Stomach (tissue), 9 donors: ENCODE results near the gene UBAC1. TPM values are rescaled to one million over a fixed set of nuclear protein-coding genes. Genes with fewer than 3 reads are reported as not detected.

Experiments used
- DNase-seq, 2 donors: peaks; one replicate each; pipeline versions ENCODE4 v3.0.0 to v3.0.0-alpha.2; 2013 to 2019
- H3K27ac ChIP-seq, 5 donors: fragments of 200-600 bp in 4 of 5; sonication (generic) in 4 of 5; one replicate each; pipeline ENCODE4 v1.5.1; 2013 to 2019; ENCODE audit warnings: mild to moderate bottlenecking in 1 of 5, moderate library complexity in 1 of 5
- H3K27me3 ChIP-seq, 3 donors: fragments of 200-600 bp; sonication (generic); one replicate each; pipeline ENCODE4 v1.5.1; 2017 to 2019; ENCODE audit warnings: mixed run types in 1 of 3
- H3K36me3 ChIP-seq, 4 donors: fragments of 200-600 bp; sonication (generic); 1 replicate in 3 of 4; 2 replicates in 1 of 4; pipeline ENCODE4 v1.5.1; 2016 to 2019
- H3K4me1 ChIP-seq, 4 donors: fragments of 200-600 bp; sonication (generic); one replicate each; pipeline ENCODE4 v1.5.1; 2016 to 2019
- H3K4me3 ChIP-seq, 4 donors: fragments of 200-600 bp; sonication (generic) in 3 of 4; one replicate each; pipeline ENCODE4 v1.5.1; 2016 to 2019; ENCODE audit warnings: mild to moderate bottlenecking in 1 of 4
- H3K9me3 ChIP-seq, 4 donors: fragments of 200-600 bp; sonication (generic); one replicate each; pipeline ENCODE4 v1.5.1; 2016 to 2019
- CTCF ChIP-seq, 7 experiments: fragments of 450-650 bp in 4 of 7; fragments of 200-600 bp in 3 of 7; sonication (generic) in 3 of 7; IDR thresholded peaks; one replicate each; pipeline ENCODE4 v1.5.1; 2016 to 2019; ENCODE audit warnings: antibody characterized with exemption in 7 of 7, control low read depth in 2 of 7, mild to moderate bottlenecking in 1 of 7
- EP300 ChIP-seq: sonication (generic); formaldehyde crosslinking; IDR thresholded peaks from one replicate; pipeline ENCODE4 v1.6.1; 2017; ENCODE audit warnings: antibody characterized with exemption
- POLR2A ChIP-seq, 4 donors: fragments of 450-650 bp; IDR thresholded peaks; one replicate each; pipeline ENCODE4 v1.6.1; 2016; ENCODE audit warnings: antibody characterized with exemption in 4 of 4, control low read depth in 2 of 4, mild to moderate bottlenecking in 1 of 4, moderate library complexity in 1 of 4
- POLR2AphosphoS5 ChIP-seq, 3 donors: sonication (generic); formaldehyde crosslinking; IDR thresholded peaks; one replicate each; pipeline ENCODE4 v1.6.1; 2016; ENCODE audit warnings: antibody characterized with exemption in 3 of 3
- WGBS, 5 donors: extraction: QIAGEN DNeasy Blood & Tissue Kit in 3 of 5; methylation state at CpG; one replicate each; pipeline versions ENCODE4 v1.1.5 to v1.1.7; 2013 to 2018; 5-methylcytosine and 5-hydroxymethylcytosine counted together
- intact Hi-C: fragments of 100-400 bp; cut with DNase I; formaldehyde crosslinking; loops from one replicate; pipeline ENCODE4 v1.15.1; 2023; ENCODE audit warnings: low total_unique reads
- polyA plus RNA-seq, 3 donors: library from polyadenylated mRNA; stranded (reverse); fragments of 200-250 nt; gene quantifications; one replicate each; pipeline ENCODE4 v1.2.3, GENCODE V29; 2013
- total RNA-seq, 5 donors: library from RNA; depleted of rRNA; stranded (reverse); fragments of >200 nt; gene quantifications; one replicate each; pipeline versions ENCODE4 v1.1.0 to v1.2.3, GENCODE V29; 2014 to 2016
- donor health status: healthy with polysubstance abuse.
- donor health status: Bipolar disorder and iron deficiency.
- donor health status: healthy.

Gene UBAC1
- total and polyA plus RNA-seq, 8 donors = 22.6 to 70.1 (median 42.6) TPM

- TF ChIP-seq EP300 (no peak), CTCF (IDR thresholded peaks at IDR 0.05) (no peak), POLR2AphosphoS5 (IDR thresholded peaks at IDR 0.05) (no peak), POLR2A (IDR thresholded peaks at IDR 0.05) (no peak)
- H3K36me3 ChIP-seq = peaks cover 10 to 52% (median 49%) of the 10 kb centered on the region in 4 donors
- H3K9me3 ChIP-seq = no peaks in the 10 kb centered on the region
- 78 to 86% (median 85%) methylated on average over 19 to 21 of the region's 21 CpGs for WGBS, 5 donors
- DNase-seq = no peak
- peaks cover 3 to 67% (median 30%) of the 10 kb centered on the region in 4 donors for H3K4me1 ChIP-seq
- H3K4me3 ChIP-seq = no peak overlapping the region
- H3K27ac ChIP-seq = peak overlapping the region; percentile 18 to 73 (median 57)
- H3K27me3 ChIP-seq = no peaks in the 10 kb centered on the region
- intact Hi-C loops = no loop called here
Measured at GRCh38 chr9:136008693-136008997, 47.5 kb upstream of the UBAC1 start.

- intact Hi-C loops = no loop called here
- no peak for TF ChIP-seq EP300
- no peak for TF ChIP-seq POLR2AphosphoS5 (IDR thresholded peaks at IDR 0.05)
- no peak for TF ChIP-seq CTCF (IDR thresholded peaks at IDR 0.05)
- TF ChIP-seq POLR2A (IDR thresholded peaks at IDR 0.05) = no peak
- H3K4me1 ChIP-seq = peaks cover 8 to 67% (median 35%) of the 10 kb centered on the region in 4 donors
- peaks cover 10 to 46% (median 43%) of the 10 kb centered on the region in 4 donors for H3K36me3 ChIP-seq
- H3K9me3 ChIP-seq = no peaks in the 10 kb centered on the region
- WGBS, 5 donors = 64 to 81% (median 79%) methylated on average over 23 to 24 of the region's 24 CpGs
- H3K27ac ChIP-seq = peak overlapping the region; percentile 21 to 73 (median 57)
- no peaks in the 10 kb centered on the region for H3K27me3 ChIP-seq
- H3K4me3 ChIP-seq = no peak overlapping the region
- no peak for DNase-seq
Measured at GRCh38 chr9:136007934-136008692, 46.9 kb upstream of the UBAC1 start.

GRCh38 chr9:136007276-136007933 lies 46.2 kb upstream of the UBAC1 start:
- no peaks in the 10 kb centered on the region for H3K27me3 ChIP-seq
- H3K4me1 ChIP-seq = peaks cover 8 to 67% (median 35%) of the 10 kb centered on the region in 4 donors
- H3K9me3 ChIP-seq = no peaks in the 10 kb centered on the region
- peaks cover 10 to 39% (median 38%) of the 10 kb centered on the region in 4 donors for H3K36me3 ChIP-seq
- TF ChIP-seq CTCF (IDR thresholded peaks at IDR 0.05) (no peak), POLR2A (IDR thresholded peaks at IDR 0.05) (no peak), POLR2AphosphoS5 (IDR thresholded peaks at IDR 0.05) (no peak), EP300 (no peak)
- peak overlapping the region in 4 of 5 donors; percentile 43 to 73 (median 58) for H3K27ac ChIP-seq
- intact Hi-C loops = no loop called here
- H3K4me3 ChIP-seq = no peak overlapping the region
- DNase-seq = peak in 1 of 2 donors; percentile 42
- WGBS, 5 donors = 71 to 83% (median 82%) methylated on average over 36 of the region's 36 CpGs

GRCh38 chr9:136006169-136006568 lies 45.0 kb upstream of the UBAC1 start:
- intact Hi-C loops = no loop called here
- no peaks in the 10 kb centered on the region for H3K27me3 ChIP-seq
- no peaks in the 10 kb centered on the region for H3K9me3 ChIP-seq
- WGBS, 5 donors = 66 to 94% (median 92%) methylated on average over 4 to 7 of the region's 7 CpGs
- peaks cover 7 to 30% (median 27%) of the 10 kb centered on the region in 4 donors for H3K36me3 ChIP-seq
- H3K4me1 ChIP-seq = peaks cover 8 to 54% (median 30%) of the 10 kb centered on the region in 4 donors
- no peak for DNase-seq
- TF ChIP-seq EP300 = no peak
- TF ChIP-seq POLR2AphosphoS5 (IDR thresholded peaks at IDR 0.05) = no peak
- TF ChIP-seq CTCF (IDR thresholded peaks at IDR 0.05) = no peak
- no peak for TF ChIP-seq POLR2A (IDR thresholded peaks at IDR 0.05)
- H3K4me3 ChIP-seq = no peak overlapping the region
- no peak overlapping the region for H3K27ac ChIP-seq
